ENCODE results near the gene RICTOR. TPM values are rescaled to one million over a fixed set of nuclear protein-coding genes. Genes with fewer than 3 reads are reported as not detected.

The RICTOR gene
- polyA plus RNA-seq, 1 donor from 2014 or later: 12.9 TPM

GRCh38 chr5:38979535-38979934, 94.7 kb downstream of the RICTOR start:
- TF ChIP-seq SMC3 (conservative IDR thresholded peaks at IDR 0.05; ENCODE audit: poor library complexity): no peak
- TF ChIP-seq EZH2 (IDR thresholded peaks at IDR 0.05; ENCODE audit: borderline replicate concordance, insufficient read depth, low read length, poor library complexity, severe bottlenecking): no peak
- TF ChIP-seq TAF1 (IDR thresholded peaks at IDR 0.05; ENCODE audit: low read depth): no peak
- no peak for TF ChIP-seq RAD21 (conservative IDR thresholded peaks at IDR 0.05)
- TF ChIP-seq POLR2AphosphoS5 (IDR thresholded peaks at IDR 0.05): no peak
- TF ChIP-seq MXI1 (conservative IDR thresholded peaks at IDR 0.05; ENCODE audit: poor library complexity, severe bottlenecking): no peak
- Histone ChIP-seq H4K20me1 (ENCODE audit: insufficient read depth) (no peaks in the 10 kb centered on the region), H3K9me3 (ENCODE audit: low read length) (no peaks in the 10 kb centered on the region), H3K79me2 (replicated peaks; ENCODE audit: insufficient read depth, low read length) (no peaks in the 10 kb centered on the region), H3K9ac (ENCODE audit: low read length) (no peak overlapping the region), H3F3A (ENCODE audit: insufficient read depth, low read length, poor library complexity, severe bottlenecking) (no peaks in the 10 kb centered on the region), H3K9me2 (ENCODE audit: insufficient read depth, low read length) (no peaks in the 10 kb centered on the region), H3K4me2 (ENCODE audit: low read length) (no peak overlapping the region), H2AFZ (ENCODE audit: low read depth, low read length) (no peak overlapping the region), H3K27ac (ENCODE audit: low read length) (no peak overlapping the region), H3K27me3 (ENCODE audit: insufficient read depth, low read depth, low read length) (no peaks in the 10 kb centered on the region), H3K36me3 (ENCODE audit: insufficient read depth, low read length) (peaks cover 4% of the 10 kb centered on the region), H3K4me3 (ENCODE audit: low read length) (no peak overlapping the region)

- TF ChIP-seq POLR2AphosphoS5 (IDR thresholded peaks at IDR 0.05) (no peak), EZH2 (IDR thresholded peaks at IDR 0.05; ENCODE audit: borderline replicate concordance, insufficient read depth, low read length, poor library complexity, severe bottlenecking) (no peak), SMC3 (conservative IDR thresholded peaks at IDR 0.05; ENCODE audit: poor library complexity) (no peak), RAD21 (conservative IDR thresholded peaks at IDR 0.05) (no peak), TAF1 (IDR thresholded peaks at IDR 0.05; ENCODE audit: low read depth) (no peak), REST (IDR thresholded peaks at IDR 0.05; ENCODE audit: borderline replicate concordance) (no peak), MXI1 (conservative IDR thresholded peaks at IDR 0.05; ENCODE audit: poor library complexity, severe bottlenecking) (no peak), EP300 (conservative IDR thresholded peaks at IDR 0.05; ENCODE audit: poor library complexity, severe bottlenecking) (no peak), CTCF (IDR thresholded peaks at IDR 0.05; ENCODE audit: poor library complexity, severe bottlenecking) (no peak)
- Histone ChIP-seq H3K4me2 (ENCODE audit: low read length) (no peak overlapping the region), H3K9ac (ENCODE audit: low read length) (no peak overlapping the region), H3K36me3 (ENCODE audit: insufficient read depth, low read length) (no peaks in the 10 kb centered on the region), H3K27me3 (ENCODE audit: insufficient read depth, low read depth, low read length) (no peaks in the 10 kb centered on the region), H3F3A (ENCODE audit: insufficient read depth, low read length, poor library complexity, severe bottlenecking) (no peaks in the 10 kb centered on the region), H3K4me3 (ENCODE audit: low read length) (no peak overlapping the region), H3K27ac (ENCODE audit: low read length) (no peak overlapping the region), H3K79me2 (replicated peaks; ENCODE audit: insufficient read depth, low read length) (no peaks in the 10 kb centered on the region), H3K9me2 (ENCODE audit: insufficient read depth, low read length) (no peaks in the 10 kb centered on the region), H2AFZ (ENCODE audit: low read depth, low read length) (no peak overlapping the region), H4K20me1 (ENCODE audit: insufficient read depth) (no peaks in the 10 kb centered on the region), H3K9me3 (ENCODE audit: low read length) (no peaks in the 10 kb centered on the region)
These were observed 96.2 kb downstream of the RICTOR start for GRCh38 chr5:38978036-38978435.

All from neural cell (in vitro differentiated cells).